Measurements from ENCODE around the gene PLAAT3.
"Not testable (repeated sequence)": the region's sequence is repeated elsewhere in the genome, so short reads cannot be mapped to it uniquely, and the experiment has no call there.

Gene PLAAT3

DNA sequence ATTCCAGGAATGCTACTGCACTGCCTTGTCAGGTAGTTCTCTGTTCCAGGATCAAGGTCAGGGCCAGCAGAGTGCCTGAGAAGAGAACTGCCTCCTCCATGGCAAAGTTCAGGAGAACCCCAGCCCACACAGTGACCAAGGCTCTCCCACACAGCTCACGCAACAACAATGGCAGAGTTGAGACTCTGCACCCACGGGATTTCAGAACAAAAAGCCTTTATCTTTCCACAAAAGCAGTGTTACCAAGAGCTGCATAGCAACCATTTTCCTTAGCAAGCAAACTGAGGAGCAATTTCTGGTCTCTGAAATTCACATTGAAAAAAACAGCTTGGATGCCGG is 11.1 kb downstream of the PLAAT3 start:
- Histone ChIP-seq H3K36me3 (ENCODE audit: control insufficient read depth in 2 of 2, insufficient read depth in 1 of 2, low read length in 2 of 2) (peaks cover 0 to 3% of the 10 kb centered on the region in 2 experiments; a peak in 1 of 3 replicates), H3K9me3 (ENCODE audit: control insufficient read depth, insufficient read depth, low read depth, low read length) (no peaks in the 10 kb centered on the region), H3K4me3 (ENCODE audit: low read depth, low read length) (no peak overlapping the region), H3K27ac (ENCODE audit: extremely low read depth, low read depth, low read length) (no peak overlapping the region), H3K4me1 (ENCODE audit: control insufficient read depth, insufficient read depth, low read length) (no peaks in the 10 kb centered on the region)
- TF ChIP-seq EGR2 (tag by site-specific recombination; IDR thresholded peaks at IDR 0.05; ENCODE audit: low read depth) (peak; percentile 82), ZNF324 (tag by site-specific recombination; IDR thresholded peaks at IDR 0.05) (no peak), ZFHX2 (tag by site-specific recombination; conservative IDR thresholded peaks at IDR 0.05) (peak; percentile 81), ZNF138 (tag by site-specific recombination; IDR thresholded peaks at IDR 0.05; ENCODE audit: borderline replicate concordance) (no peak)
- POLR2A ChIA-PET = no interaction called here
- CTCF ChIA-PET = interaction anchor here (0.7 to 0.8 kb wide), 2 partner anchors 125 to 174 kb away, joined by 5 to 6 read pairs; no protein-coding TSS in a partner anchor

DNA sequence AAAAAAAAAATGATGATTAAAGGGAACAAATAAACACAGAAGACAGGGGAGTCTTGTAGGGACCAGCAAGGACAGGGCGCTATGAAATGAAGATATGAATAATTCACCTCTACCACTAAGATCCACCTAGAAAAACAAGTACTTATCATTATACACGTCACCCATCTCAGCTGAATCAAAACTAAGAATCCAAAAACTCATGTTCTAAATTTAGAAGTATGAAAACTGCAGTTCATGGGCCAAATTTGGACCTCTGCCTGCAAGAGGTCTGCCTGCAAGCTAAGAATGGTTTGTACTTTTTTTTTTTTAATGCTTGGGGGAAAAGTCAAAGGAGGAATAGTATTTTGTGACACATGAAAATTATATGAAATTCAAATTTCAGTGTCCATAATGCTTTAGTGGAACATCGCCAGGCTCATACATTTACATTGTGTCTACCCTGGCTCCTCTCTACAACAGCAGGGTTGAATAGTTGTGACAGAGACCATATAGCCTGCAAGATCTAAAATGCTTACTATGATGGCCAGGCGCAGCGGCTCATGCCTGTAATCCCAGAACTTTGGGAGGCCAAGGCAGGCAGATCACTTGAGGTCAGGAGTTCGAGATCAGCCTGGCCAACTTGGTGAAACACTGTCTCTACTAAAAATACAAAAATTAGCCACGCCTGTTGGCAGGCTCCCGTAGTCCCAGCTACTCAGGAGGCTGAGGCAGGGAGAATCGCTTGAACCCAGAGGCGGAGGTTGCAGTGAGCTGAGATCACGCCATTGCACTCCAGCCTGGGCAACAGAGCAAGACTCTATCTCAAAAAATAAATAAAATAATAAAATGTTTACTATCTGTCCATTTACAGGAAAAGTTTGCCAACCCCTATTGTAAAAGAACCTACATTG is 11.7 kb downstream of the PLAAT3 start:
- CTCF ChIA-PET = interaction anchor here (0.6 to 0.8 kb wide), 3 partner anchors 18 to 174 kb away, joined by 3 to 6 read pairs (median 5); no protein-coding TSS in a partner anchor
- H3K4me3 ChIP-seq (ENCODE audit: low read depth, low read length); H3K4me1 ChIP-seq (ENCODE audit: control insufficient read depth, insufficient read depth, low read length); H3K27ac ChIP-seq (ENCODE audit: extremely low read depth, low read depth, low read length); POLR2A ChIA-PET; H3K36me3 ChIP-seq (ENCODE audit: control insufficient read depth in 2 of 2, insufficient read depth in 1 of 2, low read length in 2 of 2); H3K9me3 ChIP-seq (ENCODE audit: control insufficient read depth, insufficient read depth, low read depth, low read length): not testable (repeated sequence)

DNA sequence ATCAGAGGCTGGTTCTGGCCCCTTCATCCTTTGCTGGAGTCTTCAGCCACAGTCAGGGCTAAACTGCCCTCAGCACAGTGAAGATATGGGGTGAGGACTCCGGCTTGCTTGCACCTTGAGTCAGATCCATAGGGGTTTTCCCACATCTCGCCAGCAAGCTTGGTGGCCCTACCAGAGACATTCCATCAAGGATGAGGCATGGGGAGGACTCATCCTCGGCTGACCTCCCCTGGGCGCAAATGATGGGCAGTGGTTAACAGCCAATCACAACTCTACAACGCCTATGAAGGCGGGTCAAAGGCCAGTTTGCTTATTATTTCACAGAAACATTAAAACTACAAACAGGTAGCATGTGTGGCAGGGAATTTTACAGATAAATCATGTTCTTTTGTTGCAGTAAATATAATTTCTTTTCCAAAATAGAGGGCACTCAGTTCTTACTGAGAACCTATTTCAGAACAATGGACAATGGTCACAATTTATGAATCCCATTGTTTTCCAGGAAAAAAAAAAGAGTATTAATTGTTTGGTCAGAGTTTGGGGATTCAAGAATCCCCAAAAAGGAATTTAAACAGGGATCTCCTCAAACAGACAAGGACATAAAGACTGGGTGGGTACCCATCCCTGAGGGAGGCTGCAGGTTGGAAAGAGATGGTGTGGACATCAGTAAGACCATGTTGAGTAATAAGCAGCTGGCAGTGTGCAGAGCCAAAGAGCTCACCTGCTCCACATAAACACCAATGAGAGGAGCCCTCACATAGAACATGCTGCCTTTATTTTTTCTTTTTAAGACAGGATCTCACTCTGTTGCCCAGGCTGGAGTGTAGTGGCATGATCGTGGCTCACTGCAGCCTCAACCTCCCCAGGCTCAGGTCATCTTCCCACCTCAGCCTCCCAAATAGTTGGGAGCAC is 14.8 kb downstream of the PLAAT3 start:
- no peak for TF ChIP-seq ZNF366 (tag by site-specific recombination; conservative IDR thresholded peaks at IDR 0.05)
- TF ChIP-seq ZNF157 (tag by site-specific recombination; IDR thresholded peaks at IDR 0.05) = no peak
- H3K4me3 ChIP-seq (ENCODE audit: low read depth, low read length) = no peak overlapping the region
- H3K36me3 ChIP-seq (ENCODE audit: control insufficient read depth in 2 of 2, insufficient read depth in 1 of 2, low read length in 2 of 2) = peaks cover 0 to 17% of the 10 kb centered on the region in 2 experiments; a peak in 1 of 3 replicates
- POLR2A ChIA-PET = no interaction called here
- no peak overlapping the region for H3K27ac ChIP-seq (ENCODE audit: extremely low read depth, low read depth, low read length)
- CTCF ChIA-PET = no interaction called here
- H3K4me1 ChIP-seq (ENCODE audit: control insufficient read depth, insufficient read depth, low read length) = no peaks in the 10 kb centered on the region
- no peaks in the 10 kb centered on the region for H3K9me3 ChIP-seq (ENCODE audit: control insufficient read depth, insufficient read depth, low read depth, low read length)

DNA sequence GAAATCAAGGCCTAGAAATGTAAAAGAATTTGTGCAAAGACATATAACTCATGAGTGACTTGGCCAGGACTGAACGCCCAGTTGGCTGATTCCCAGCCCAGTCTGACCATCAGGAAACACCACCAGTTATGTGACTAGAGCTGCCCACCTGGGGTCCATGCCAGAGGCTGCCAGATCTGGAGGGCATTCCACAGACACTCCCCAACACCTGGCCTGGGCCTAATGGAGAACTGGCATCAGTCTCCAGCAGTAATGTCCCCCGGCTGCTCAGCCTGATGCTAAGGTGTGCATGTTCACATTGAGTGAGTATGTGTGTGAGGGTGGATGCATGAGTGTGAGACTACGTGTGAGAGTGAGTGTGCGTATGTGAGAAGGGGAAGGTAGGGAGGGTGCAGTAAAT is 15.7 kb downstream of the PLAAT3 start:
- POLR2A ChIA-PET = no interaction called here
- CTCF ChIA-PET = no interaction called here

DNA sequence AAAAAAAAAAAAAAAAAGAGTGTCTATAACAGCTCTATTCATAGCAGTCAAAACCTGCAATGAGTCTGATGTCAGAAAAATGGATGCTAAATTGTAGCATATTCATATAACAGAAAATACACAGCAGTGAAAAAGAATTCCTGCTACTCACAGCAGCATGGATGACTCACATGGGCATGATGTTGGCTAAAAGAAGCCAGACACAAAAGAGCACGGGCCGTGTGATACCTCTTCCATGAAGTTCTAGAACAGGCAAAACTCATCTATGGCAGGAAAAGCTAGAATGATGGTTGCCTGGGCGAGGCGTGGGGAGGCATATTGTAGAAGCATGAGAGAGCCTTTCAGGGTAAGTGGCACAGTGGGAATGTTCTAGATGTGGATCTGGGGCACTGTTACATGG is 18.9 kb downstream of the PLAAT3 start:
- ChIA-PET CTCF (no interaction called here), POLR2A (no interaction called here)
- Histone ChIP-seq H3K9me3 (ENCODE audit: control insufficient read depth, insufficient read depth, low read depth, low read length) (no peaks in the 10 kb centered on the region), H3K27ac (ENCODE audit: extremely low read depth, low read depth, low read length) (no peak overlapping the region), H3K36me3 (ENCODE audit: control insufficient read depth in 2 of 2, insufficient read depth in 1 of 2, low read length in 2 of 2) (peaks cover 0 to 28% of the 10 kb centered on the region in 2 experiments; a peak in 1 of 3 replicates), H3K4me3 (ENCODE audit: low read depth, low read length) (no peak overlapping the region), H3K4me1 (ENCODE audit: control insufficient read depth, insufficient read depth, low read length) (no peaks in the 10 kb centered on the region)
- no peak for TF ChIP-seq TRIM28 (IDR thresholded peaks at IDR 0.05; ENCODE audit: borderline replicate concordance, low read length)
- TF ChIP-seq ZNF48 (tag by site-specific recombination; IDR thresholded peaks at IDR 0.05) = no peak
- no peak for TF ChIP-seq SALL2 (tag by site-specific recombination; IDR thresholded peaks at IDR 0.05; ENCODE audit: borderline replicate concordance)
- TF ChIP-seq, protein P1, sequence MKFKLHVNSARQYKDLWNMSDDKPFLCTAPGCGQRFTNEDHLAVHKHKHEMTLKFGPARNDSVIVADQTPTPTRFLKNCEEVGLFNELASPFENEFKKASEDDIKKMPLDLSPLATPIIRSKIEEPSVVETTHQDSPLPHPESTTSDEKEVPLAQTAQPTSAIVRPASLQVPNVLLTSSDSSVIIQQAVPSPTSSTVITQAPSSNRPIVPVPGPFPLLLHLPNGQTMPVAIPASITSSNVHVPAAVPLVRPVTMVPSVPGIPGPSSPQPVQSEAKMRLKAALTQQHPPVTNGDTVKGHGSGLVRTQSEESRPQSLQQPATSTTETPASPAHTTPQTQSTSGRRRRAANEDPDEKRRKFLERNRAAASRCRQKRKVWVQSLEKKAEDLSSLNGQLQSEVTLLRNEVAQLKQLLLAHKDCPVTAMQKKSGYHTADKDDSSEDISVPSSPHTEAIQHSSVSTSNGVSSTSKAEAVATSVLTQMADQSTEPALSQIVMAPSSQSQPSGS (tag by site-specific recombination; IDR thresholded peaks at IDR 0.05; ENCODE audit: low read depth) = no peak
- TF ChIP-seq ZNF548 (tag by site-specific recombination; IDR thresholded peaks at IDR 0.05) = no peak
- TF ChIP-seq, protein P2, sequence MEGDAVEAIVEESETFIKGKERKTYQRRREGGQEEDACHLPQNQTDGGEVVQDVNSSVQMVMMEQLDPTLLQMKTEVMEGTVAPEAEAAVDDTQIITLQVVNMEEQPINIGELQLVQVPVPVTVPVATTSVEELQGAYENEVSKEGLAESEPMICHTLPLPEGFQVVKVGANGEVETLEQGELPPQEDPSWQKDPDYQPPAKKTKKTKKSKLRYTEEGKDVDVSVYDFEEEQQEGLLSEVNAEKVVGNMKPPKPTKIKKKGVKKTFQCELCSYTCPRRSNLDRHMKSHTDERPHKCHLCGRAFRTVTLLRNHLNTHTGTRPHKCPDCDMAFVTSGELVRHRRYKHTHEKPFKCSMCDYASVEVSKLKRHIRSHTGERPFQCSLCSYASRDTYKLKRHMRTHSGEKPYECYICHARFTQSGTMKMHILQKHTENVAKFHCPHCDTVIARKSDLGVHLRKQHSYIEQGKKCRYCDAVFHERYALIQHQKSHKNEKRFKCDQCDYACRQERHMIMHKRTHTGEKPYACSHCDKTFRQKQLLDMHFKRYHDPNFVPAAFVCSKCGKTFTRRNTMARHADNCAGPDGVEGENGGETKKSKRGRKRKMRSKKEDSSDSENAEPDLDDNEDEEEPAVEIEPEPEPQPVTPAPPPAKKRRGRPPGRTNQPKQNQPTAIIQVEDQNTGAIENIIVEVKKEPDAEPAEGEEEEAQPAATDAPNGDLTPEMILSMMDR (tag by site-specific recombination; IDR thresholded peaks at IDR 0.05) = no peak
- no peak for TF ChIP-seq ZFP3 (tag by site-specific recombination; IDR thresholded peaks at IDR 0.05; ENCODE audit: low read depth)

More for the DNA sequence above, 15.7 kb downstream of the PLAAT3 start:
- H3K4me3 ChIP-seq (ENCODE audit: low read depth, low read length) = no peak overlapping the region
- no peaks in the 10 kb centered on the region for H3K9me3 ChIP-seq (ENCODE audit: control insufficient read depth, insufficient read depth, low read depth, low read length)
- peaks cover 0 to 17% of the 10 kb centered on the region in 2 experiments; a peak in 1 of 3 replicates for H3K36me3 ChIP-seq (ENCODE audit: control insufficient read depth in 2 of 2, insufficient read depth in 1 of 2, low read length in 2 of 2)
- H3K4me1 ChIP-seq (ENCODE audit: control insufficient read depth, insufficient read depth, low read length) = no peaks in the 10 kb centered on the region
- H3K27ac ChIP-seq (ENCODE audit: extremely low read depth, low read depth, low read length) = no peak overlapping the region
- TF ChIP-seq, protein P3, sequence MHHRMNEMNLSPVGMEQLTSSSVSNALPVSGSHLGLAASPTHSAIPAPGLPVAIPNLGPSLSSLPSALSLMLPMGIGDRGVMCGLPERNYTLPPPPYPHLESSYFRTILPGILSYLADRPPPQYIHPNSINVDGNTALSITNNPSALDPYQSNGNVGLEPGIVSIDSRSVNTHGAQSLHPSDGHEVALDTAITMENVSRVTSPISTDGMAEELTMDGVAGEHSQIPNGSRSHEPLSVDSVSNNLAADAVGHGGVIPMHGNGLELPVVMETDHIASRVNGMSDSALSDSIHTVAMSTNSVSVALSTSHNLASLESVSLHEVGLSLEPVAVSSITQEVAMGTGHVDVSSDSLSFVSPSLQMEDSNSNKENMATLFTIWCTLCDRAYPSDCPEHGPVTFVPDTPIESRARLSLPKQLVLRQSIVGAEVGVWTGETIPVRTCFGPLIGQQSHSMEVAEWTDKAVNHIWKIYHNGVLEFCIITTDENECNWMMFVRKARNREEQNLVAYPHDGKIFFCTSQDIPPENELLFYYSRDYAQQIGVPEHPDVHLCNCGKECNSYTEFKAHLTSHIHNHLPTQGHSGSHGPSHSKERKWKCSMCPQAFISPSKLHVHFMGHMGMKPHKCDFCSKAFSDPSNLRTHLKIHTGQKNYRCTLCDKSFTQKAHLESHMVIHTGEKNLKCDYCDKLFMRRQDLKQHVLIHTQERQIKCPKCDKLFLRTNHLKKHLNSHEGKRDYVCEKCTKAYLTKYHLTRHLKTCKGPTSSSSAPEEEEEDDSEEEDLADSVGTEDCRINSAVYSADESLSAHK (tag by site-specific recombination; IDR thresholded peaks at IDR 0.05) = no peak
- TF ChIP-seq ZNF132 (tag by site-specific recombination; IDR thresholded peaks at IDR 0.05; ENCODE audit: borderline replicate concordance) = no peak
- no peak for TF ChIP-seq ZNF596 (tag by site-specific recombination; IDR thresholded peaks at IDR 0.05)
- no peak for TF ChIP-seq ZNF571 (tag by site-specific recombination; IDR thresholded peaks at IDR 0.05)
